Liver (tissue), 9 donors: ENCODE data around the gene NEURL1. TPM values are rescaled to one million over a fixed set of nuclear protein-coding genes. Genes with fewer than 3 reads are reported as not detected.

Experiments
- DNase-seq: peaks from one replicate; pipeline ENCODE4 v3.0.0-alpha.2; 2017; ENCODE audit warnings: low spot score
- H3K27ac ChIP-seq, 2 donors: one replicate each; pipeline ENCODE4 v1.7.0; 2013; ENCODE audit warnings: inconsistent platforms in 2 of 2, low read length in 2 of 2, control low read depth in 1 of 2, low read depth in 1 of 2, mild to moderate bottlenecking in 1 of 2
- H3K27me3 ChIP-seq, 4 donors: one replicate each; pipeline versions ENCODE4 v1.6.1 to v1.7.0; 2013; ENCODE audit warnings: low read length in 3 of 4, inconsistent platforms in 1 of 4, mild to moderate bottlenecking in 1 of 4, moderate library complexity in 1 of 4; ENCODE audit not compliant: control insufficient read depth in 4 of 4, insufficient read depth in 4 of 4
- H3K36me3 ChIP-seq, 4 donors: one replicate each; pipeline versions ENCODE4 v1.6.1 to v1.7.0; 2013; ENCODE audit warnings: low read length in 3 of 4, mild to moderate bottlenecking in 3 of 4, low read depth in 1 of 4, moderate library complexity in 1 of 4; ENCODE audit not compliant: control insufficient read depth in 4 of 4, insufficient read depth in 3 of 4
- H3K4me1 ChIP-seq, 4 donors: one replicate each; pipeline versions ENCODE4 v1.6.1 to v1.7.0; 2013; ENCODE audit warnings: low read length in 3 of 4, mild to moderate bottlenecking in 3 of 4, moderate library complexity in 1 of 4; ENCODE audit not compliant: control insufficient read depth in 4 of 4, insufficient read depth in 4 of 4
- H3K4me3 ChIP-seq, 3 donors: one replicate each; pipeline versions ENCODE4 v1.6.1 to v1.7.0; 2013; ENCODE audit warnings: low read length in 3 of 3, control low read depth in 1 of 3, low read depth in 1 of 3, mild to moderate bottlenecking in 1 of 3
- H3K9ac ChIP-seq, 2 donors: one replicate each; pipeline ENCODE4 v1.7.0; 2013; ENCODE audit warnings: low read length in 2 of 2, mild to moderate bottlenecking in 2 of 2, moderate library complexity in 2 of 2, control low read depth in 1 of 2, low read depth in 1 of 2
- H3K9me3 ChIP-seq, 4 donors: one replicate each; pipeline versions ENCODE4 v1.6.1 to v1.7.0; 2013; ENCODE audit warnings: low read length in 3 of 4; ENCODE audit not compliant: control insufficient read depth in 4 of 4
- ATF3 ChIP-seq: IDR thresholded peaks from 2 replicates; pipeline ENCODE4 v1.6.1; 2016; ENCODE audit warnings: antibody characterized with exemption
- CTCF ChIP-seq: fragments of 150-350 bp; IDR thresholded peaks from 2 replicates; pipeline ENCODE4 v1.5.1; 2017; ENCODE audit warnings: improper control_type of control experiment, low read depth, low read length; ENCODE audit not compliant: missing input control
- EGR1 ChIP-seq, 2 donors: IDR thresholded peaks; 2 replicates each; pipeline ENCODE4 v1.6.1; 2016 to 2018; ENCODE audit warnings: antibody characterized with exemption in 2 of 2, low read depth in 2 of 2
- FOXA1 ChIP-seq: IDR thresholded peaks from 2 replicates; pipeline ENCODE4 v1.6.1; 2016; ENCODE audit warnings: antibody characterized with exemption
- FOXA2 ChIP-seq: IDR thresholded peaks from 2 replicates; pipeline ENCODE4 v1.6.1; 2016; ENCODE audit warnings: antibody characterized with exemption
- GABPA ChIP-seq, 2 donors: IDR thresholded peaks in 1 of 2; conservative IDR thresholded peaks in 1 of 2; 2 replicates each; pipeline ENCODE4 v1.6.1; 2016; ENCODE audit warnings: antibody characterized with exemption in 2 of 2, mild to moderate bottlenecking in 1 of 2, moderate library complexity in 1 of 2
- HNF4A ChIP-seq, 2 donors: conservative IDR thresholded peaks; 2 replicates each; pipeline ENCODE4 v1.6.1; 2016; ENCODE audit warnings: antibody characterized with exemption in 2 of 2, mild to moderate bottlenecking in 2 of 2
- HNF4G ChIP-seq: IDR thresholded peaks from 2 replicates; pipeline ENCODE4 v1.6.1; 2016; ENCODE audit warnings: antibody characterized with exemption
- JUND ChIP-seq, 2 donors: IDR thresholded peaks; 2 replicates each; pipeline ENCODE4 v1.6.1; 2016; ENCODE audit warnings: antibody characterized with exemption in 2 of 2
- MAX ChIP-seq: IDR thresholded peaks from 2 replicates; pipeline ENCODE4 v1.6.1; 2016; ENCODE audit warnings: antibody characterized with exemption
- NR2F2 ChIP-seq: IDR thresholded peaks from 2 replicates; pipeline ENCODE4 v1.6.1; 2016; ENCODE audit warnings: antibody characterized with exemption
- RAD21 ChIP-seq, 2 donors: IDR thresholded peaks; 2 replicates each; pipeline ENCODE4 v1.6.1; 2016; ENCODE audit warnings: antibody characterized with exemption in 2 of 2, mild to moderate bottlenecking in 2 of 2
- REST ChIP-seq: IDR thresholded peaks from 2 replicates; pipeline ENCODE4 v1.6.1; 2016; ENCODE audit warnings: antibody characterized with exemption, mild to moderate bottlenecking
- RXRA ChIP-seq, 2 donors: IDR thresholded peaks; 2 replicates each; pipeline ENCODE4 v1.6.1; 2017 to 2018; ENCODE audit warnings: antibody characterized with exemption in 2 of 2, mild to moderate bottlenecking in 1 of 2
- SP1 ChIP-seq: IDR thresholded peaks from 2 replicates; pipeline ENCODE4 v1.6.1; 2018; ENCODE audit warnings: antibody characterized with exemption, mild to moderate bottlenecking
- TAF1 ChIP-seq: conservative IDR thresholded peaks from 2 replicates; pipeline ENCODE4 v1.6.1; 2016; ENCODE audit warnings: antibody characterized with exemption, mild to moderate bottlenecking
- YY1 ChIP-seq: IDR thresholded peaks from 2 replicates; pipeline ENCODE4 v1.6.1; 2016; ENCODE audit warnings: antibody characterized with exemption, mild to moderate bottlenecking
- ZBTB33 ChIP-seq: IDR thresholded peaks from 2 replicates; pipeline ENCODE4 v1.6.1; 2016; ENCODE audit warnings: antibody characterized with exemption
- WGBS: extraction: QIAGEN DNeasy Blood & Tissue Kit; methylation state at CpG from one replicate; pipeline ENCODE4 v1.1.7; 2013; 5-methylcytosine and 5-hydroxymethylcytosine counted together
- polyA plus RNA-seq, 2 donors: library from polyadenylated mRNA; stranded (reverse) in 1 of 2; unstranded in 1 of 2; fragments of 200-250 nt in 1 of 2; fragments of >200 nt in 1 of 2; fragmentation: Nextera tagmentation in 1 of 2; extraction: Ambion mirVana in 1 of 2; gene quantifications; one replicate each; pipeline versions ENCODE4 v1.2.1 to v1.2.3, GENCODE V29; 2013 to 2015
- total RNA-seq, 2 donors: library from RNA; depleted of rRNA; stranded (reverse); fragments of >200 nt; gene quantifications; one replicate each; pipeline ENCODE4 v1.2.3, GENCODE V29; 2014
- donor health status: healthy.
- donor health status: healthy.
- donor health status: healthy.
- donor health status: healthy.
- donor health status: healthy.

The NEURL1 gene
- total and polyA plus RNA-seq, 4 donors: 0.11 to 3.9 (median 0.74) TPM

GRCh38 chr10:103600956-103601569 lies 107.6 kb downstream of the NEURL1 start:
- DNase-seq: no peak
- Histone ChIP-seq H3K9ac (no peak overlapping the region), H3K9me3 (no peaks in the 10 kb centered on the region), H3K27ac (no peak overlapping the region), H3K36me3 (peaks cover 3 to 28% (median 9%) of the 10 kb centered on the region in 4 donors), H3K4me3 (no peak overlapping the region), H3K4me1 (no peaks in the 10 kb centered on the region), H3K27me3 (no peaks in the 10 kb centered on the region)
- TF ChIP-seq TAF1 (no peak), SP1 (no peak), RAD21 (IDR thresholded peaks at IDR 0.05) (no peak), FOXA2 (no peak), ATF3 (no peak), NR2F2 (no peak), HNF4A (conservative IDR thresholded peaks at IDR 0.05) (no peak), ZBTB33 (no peak), REST (no peak), CTCF (no peak)
- 90% methylated on average over 7 of the region's 7 CpGs for WGBS

GRCh38 chr10:103602028-103602851 lies 108.7 kb downstream of the NEURL1 start:
- no peak for DNase-seq
- Histone ChIP-seq H3K9ac (no peak overlapping the region), H3K9me3 (no peaks in the 10 kb centered on the region), H3K36me3 (peaks cover 3 to 28% (median 9%) of the 10 kb centered on the region in 4 donors), H3K4me3 (no peak overlapping the region), H3K4me1 (no peaks in the 10 kb centered on the region), H3K27me3 (no peaks in the 10 kb centered on the region), H3K27ac (no peak overlapping the region)
- WGBS: 95% methylated on average over 47 of the region's 47 CpGs
- no peak for TF ChIP-seq JUND (IDR thresholded peaks at IDR 0.05)
- TF ChIP-seq EGR1 (IDR thresholded peaks at IDR 0.05; ENCODE audit: low read depth in 2 of 2): no peak
- no peak for TF ChIP-seq YY1
- no peak for TF ChIP-seq MAX
- TF ChIP-seq RXRA (IDR thresholded peaks at IDR 0.05): no peak
- no peak for TF ChIP-seq HNF4G
- no peak for TF ChIP-seq HNF4A (conservative IDR thresholded peaks at IDR 0.05)
- no peak for TF ChIP-seq ZBTB33
- TF ChIP-seq RAD21 (IDR thresholded peaks at IDR 0.05): no peak
- no peak for TF ChIP-seq TAF1
- no peak for TF ChIP-seq GABPA (IDR thresholded peaks at IDR 0.05 in 1 of 2, conservative IDR thresholded peaks at IDR 0.05 in 1 of 2)
- no peak for TF ChIP-seq FOXA1
- no peak for TF ChIP-seq SP1
- TF ChIP-seq NR2F2: no peak
- TF ChIP-seq ATF3: no peak
